ENCODE measurements around the gene FAXC.

DNA sequence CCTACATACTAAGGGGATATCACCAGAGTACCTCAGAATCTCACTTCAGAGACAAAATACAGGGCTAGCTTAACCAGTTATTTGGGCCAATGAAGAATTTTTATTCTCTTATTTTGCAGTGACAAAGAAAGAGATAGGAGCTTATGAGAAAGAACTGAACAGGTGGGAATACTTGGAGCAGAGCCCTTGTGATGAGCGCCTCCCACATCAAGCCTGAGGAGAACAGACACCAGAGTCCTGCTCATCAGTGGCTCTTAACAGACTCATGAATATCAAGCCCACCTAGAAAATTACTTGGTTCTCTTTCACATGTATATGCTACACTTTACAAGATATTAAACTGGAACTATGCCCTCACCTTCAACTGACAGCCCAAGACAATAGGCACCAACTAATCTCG lies 99.0 kb downstream of the FAXC start:
- TF ChIP-seq, protein P1, sequence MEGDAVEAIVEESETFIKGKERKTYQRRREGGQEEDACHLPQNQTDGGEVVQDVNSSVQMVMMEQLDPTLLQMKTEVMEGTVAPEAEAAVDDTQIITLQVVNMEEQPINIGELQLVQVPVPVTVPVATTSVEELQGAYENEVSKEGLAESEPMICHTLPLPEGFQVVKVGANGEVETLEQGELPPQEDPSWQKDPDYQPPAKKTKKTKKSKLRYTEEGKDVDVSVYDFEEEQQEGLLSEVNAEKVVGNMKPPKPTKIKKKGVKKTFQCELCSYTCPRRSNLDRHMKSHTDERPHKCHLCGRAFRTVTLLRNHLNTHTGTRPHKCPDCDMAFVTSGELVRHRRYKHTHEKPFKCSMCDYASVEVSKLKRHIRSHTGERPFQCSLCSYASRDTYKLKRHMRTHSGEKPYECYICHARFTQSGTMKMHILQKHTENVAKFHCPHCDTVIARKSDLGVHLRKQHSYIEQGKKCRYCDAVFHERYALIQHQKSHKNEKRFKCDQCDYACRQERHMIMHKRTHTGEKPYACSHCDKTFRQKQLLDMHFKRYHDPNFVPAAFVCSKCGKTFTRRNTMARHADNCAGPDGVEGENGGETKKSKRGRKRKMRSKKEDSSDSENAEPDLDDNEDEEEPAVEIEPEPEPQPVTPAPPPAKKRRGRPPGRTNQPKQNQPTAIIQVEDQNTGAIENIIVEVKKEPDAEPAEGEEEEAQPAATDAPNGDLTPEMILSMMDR (IDR thresholded peaks at IDR 0.05; ENCODE audit: extremely low read depth in 1 of 2, insufficient read depth in 1 of 2, low read depth in 1 of 2, low read length in 2 of 2), result no peak
- TF ChIP-seq MYC (IDR thresholded peaks at IDR 0.05; ENCODE audit: low read depth, low read length) (no peak), EZH2 (IDR thresholded peaks at IDR 0.05; ENCODE audit: borderline replicate concordance, low read depth, low read length, severe bottlenecking) (no peak), POLR2A (IDR thresholded peaks at IDR 0.05; ENCODE audit: low read depth, low read length) (no peak)
- TF ChIP-seq, protein P2, sequence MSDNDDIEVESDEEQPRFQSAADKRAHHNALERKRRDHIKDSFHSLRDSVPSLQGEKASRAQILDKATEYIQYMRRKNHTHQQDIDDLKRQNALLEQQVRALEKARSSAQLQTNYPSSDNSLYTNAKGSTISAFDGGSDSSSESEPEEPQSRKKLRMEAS (IDR thresholded peaks at IDR 0.05; ENCODE audit: insufficient read depth, insufficient read length), result no peak

Data from endothelial cell of umbilical vein (primary cell).